ENCODE data around the gene DENND1A. TPM values are rescaled to one million over a fixed set of nuclear protein-coding genes. Genes with fewer than 3 reads are reported as not detected.

DENND1A gene
- total RNA-seq, 1 experiment from 2014 or later = 23.5 TPM

- TF ChIP-seq USF2 (CRISPR knock-in tag; IDR thresholded peaks at IDR 0.05) (no peak), PRRX2 (CRISPR knock-in tag; IDR thresholded peaks at IDR 0.05) (no peak), SOX15 (CRISPR knock-in tag; IDR thresholded peaks at IDR 0.05) (no peak), ATF1 (CRISPR knock-in tag; IDR thresholded peaks at IDR 0.05) (no peak), SMAD3 (CRISPR knock-in tag; IDR thresholded peaks at IDR 0.05; ENCODE audit: borderline replicate concordance) (no peak), CDX4 (CRISPR knock-in tag; IDR thresholded peaks at IDR 0.05; ENCODE audit: borderline replicate concordance) (no peak)
These were observed 232.2 kb downstream of the DENND1A start (continued) for GRCh38 chr9:123697686-123698085.

GRCh38 chr9:123696476-123696875 is 233.4 kb downstream of the DENND1A start:
- CTCF ChIA-PET = interaction anchor here (0.7 kb wide), 1 partner anchor 51 kb away, joined by 3 read pairs; no protein-coding TSS in a partner anchor

More at GRCh38 chr9:123696476-123696875, 233.4 kb downstream of the DENND1A start:
- H3K36me3 Mint-ChIP-seq = no peaks in the 10 kb centered on the region
- no peaks in the 10 kb centered on the region for H3K27me3 Mint-ChIP-seq (ENCODE audit: low read depth)
- H3K27ac Mint-ChIP-seq = no peak overlapping the region
- H3K9me3 Mint-ChIP-seq = peaks cover under 1% of the 10 kb centered on the region; the same call in 1 of the 2 replicates
- H3K4me3 Mint-ChIP-seq = no peak overlapping the region
- H3K4me1 Mint-ChIP-seq = peaks cover 13% of the 10 kb centered on the region
- no peak for ATAC-seq
- POLR2A ChIA-PET = no interaction called here
- DNase-seq (ENCODE audit: low spot score) = no peak
- TF ChIP-seq ZBTB43 (CRISPR knock-in tag; IDR thresholded peaks at IDR 0.05) (no peak), PRDM15 (CRISPR knock-in tag; IDR thresholded peaks at IDR 0.05) (no peak), ETV6 (CRISPR knock-in tag; IDR thresholded peaks at IDR 0.05) (no peak), NR1H2 (CRISPR knock-in tag; IDR thresholded peaks at IDR 0.05) (no peak), AR (CRISPR knock-in tag; IDR thresholded peaks at IDR 0.05) (no peak), CREB1 (CRISPR knock-in tag; IDR thresholded peaks at IDR 0.05) (no peak), SOX15 (CRISPR knock-in tag; IDR thresholded peaks at IDR 0.05) (no peak), ZNF671 (CRISPR knock-in tag; IDR thresholded peaks at IDR 0.05) (no peak), TEAD4 (CRISPR knock-in tag; IDR thresholded peaks at IDR 0.05) (no peak), SMAD4 (CRISPR knock-in tag; IDR thresholded peaks at IDR 0.05) (no peak)
